CD4-positive, alpha-beta T cell (primary cell): ENCODE measurements around the gene PAPSS2. TPM values are rescaled to one million over a fixed set of nuclear protein-coding genes. Genes with fewer than 3 reads are reported as not detected.
A peak's percentile ranks its signal among the peaks of the same experiment; 100 is the strongest.
"Not testable (repeated sequence)": the region's sequence is repeated elsewhere in the genome, so short reads cannot be mapped to it uniquely, and the experiment has no call there.

Experiments used
- ATAC-seq: fragments of 200-7000 bp; cut with Tn5 transposase; one replicate; pipeline ENCODE4 v1.10.0; 2022; ENCODE audit warnings: mild to moderate bottlenecking; ENCODE audit not compliant: poor library complexity
- CTCF ChIA-PET: fragments of 350-600 bp; sonication (Branson Sonifier 250); formaldehyde crosslinking; loops from one replicate; lab custom pipeline; 2021; ENCODE audit warnings: antibody characterized with exemption, inconsistent platforms; lab: Charles Lee
- POLR2A ChIA-PET: fragments of 350-600 bp; sonication (Branson Sonifier 250); formaldehyde crosslinking; loops from one replicate; lab custom pipeline; 2021; ENCODE audit warnings: antibody characterized with exemption, inconsistent platforms; lab: Charles Lee
- DNase-seq, 14 experiments: peaks; one replicate each; pipeline ENCODE4 v3.0.0-alpha.2; 2013 to 2020; ENCODE audit warnings: mixed read lengths in 2 of 14
- H3K27ac ChIP-seq, 2 donors: one replicate each; pipeline versions ENCODE4 v1.5.1 to v1.7.0; 2013; ENCODE audit warnings: low read length in 2 of 2, low read depth in 1 of 2, mild to moderate bottlenecking in 1 of 2
- H3K27me3 ChIP-seq, 2 experiments: 1 replicate in 1 of 2; 2 replicates in 1 of 2; pipeline versions ENCODE4 v1.6.1 to v1.7.0; 2013; ENCODE audit warnings: low read length in 2 of 2, control low read depth in 1 of 2, mild to moderate bottlenecking in 1 of 2, moderate library complexity in 1 of 2; ENCODE audit not compliant: insufficient read depth in 2 of 2, control insufficient read depth in 1 of 2
- H3K36me3 ChIP-seq: one replicate; pipeline ENCODE4 v1.6.1; 2013; ENCODE audit warnings: low read length, control low read depth; ENCODE audit not compliant: insufficient read depth
- H3K4me1 ChIP-seq: one replicate; pipeline ENCODE4 v1.6.1; 2013; ENCODE audit warnings: low read length, control low read depth; ENCODE audit not compliant: insufficient read depth
- H3K4me3 ChIP-seq: one replicate; pipeline ENCODE4 v1.5.1; 2013; ENCODE audit warnings: mild to moderate bottlenecking, low read length, moderate library complexity
- H3K9me3 ChIP-seq, 2 experiments: 1 replicate in 1 of 2; 2 replicates in 1 of 2; pipeline versions ENCODE4 v1.6.1 to v1.7.0; 2013; ENCODE audit warnings: low read length in 2 of 2, mild to moderate bottlenecking in 2 of 2, control low read depth in 1 of 2, moderate library complexity in 1 of 2; ENCODE audit not compliant: control insufficient read depth in 1 of 2, insufficient read depth in 1 of 2
- H3K27ac Mint-ChIP-seq: one replicate; pipeline ENCODE4 v1.8.0; 2020; ENCODE audit warnings: mixed read lengths
- H3K27me3 Mint-ChIP-seq: one replicate; pipeline ENCODE4 v1.8.0; 2021; ENCODE audit warnings: mixed read lengths
- H3K36me3 Mint-ChIP-seq: one replicate; pipeline ENCODE4 v1.8.0; 2021; ENCODE audit warnings: low read depth, mixed read lengths
- H3K4me1 Mint-ChIP-seq: one replicate; pipeline ENCODE4 v1.8.0; 2021; ENCODE audit warnings: low read depth, mixed read lengths
- H3K4me3 Mint-ChIP-seq: one replicate; pipeline ENCODE4 v1.8.0; 2020; ENCODE audit warnings: mild to moderate bottlenecking, mixed read lengths
- H3K9me3 Mint-ChIP-seq: one replicate; pipeline ENCODE4 v1.8.0; 2020; ENCODE audit warnings: mixed read lengths
- CTCF ChIP-seq: fragments of 200-600 bp; IDR thresholded peaks from one replicate; pipeline ENCODE4 v1.8.0; 2022; ENCODE audit warnings: antibody characterized with exemption, mild to moderate bottlenecking
- intact Hi-C, 2 experiments: fragments of 100-400 bp; cut with DNase I in 1 of 2; cut with micrococcal nuclease in 1 of 2; formaldehyde crosslinking; loops; one replicate each; pipeline versions ENCODE4 v1.15.1 to v1.9.0; 2023 to 2025; cut with DNase I, micrococcal nuclease
- polyA plus RNA-seq, 2 donors: library from polyadenylated mRNA; unstranded; fragments of 120-200 nt; gene quantifications; one replicate each; pipeline ENCODE4 v1.2.1, GENCODE V29; 2013
- total RNA-seq, 174 experiments: library from RNA in 2 of 174; stranded (reverse) in 2 of 174; gene quantifications; one replicate each; pipeline ENCODE4 v1.2.3 and lab custom pipeline; 2021 to 2026

The PAPSS2 gene
- total RNA-seq (not detected), total RNA-seq (lab: John Stamatoyannopoulos, UW) (0 to 2.0 (median 0.14) reads per million in 172 experiments)
- 1.1 TPM for polyA plus RNA-seq (2013, experiment 1 of 2)
- 2.0 TPM for polyA plus RNA-seq (2013, experiment 2 of 2)

- no peaks in the 10 kb centered on the region for H3K9me3 ChIP-seq
- H3K4me1 Mint-ChIP-seq = peaks cover 6% of the 10 kb centered on the region
- ATAC-seq (no peak), DNase-seq (peak in 6 of 14 experiments; percentile 1 to 40 (median 8))
- TF ChIP-seq CTCF = no peak
- peaks cover 19 to 48% of the 10 kb centered on the region in 2 experiments for H3K27me3 ChIP-seq
- no peak within 1 kb of the TSS for H3K27ac Mint-ChIP-seq
- ChIA-PET CTCF (interaction anchor here (0.5 kb wide), 1 partner anchor 721 kb away, joined by 3 read pairs; no protein-coding TSS in a partner anchor), POLR2A (no interaction called here)
- H3K4me3 Mint-ChIP-seq = peak within 1 kb of the TSS; percentile 88
- peaks cover 61% of the 10 kb centered on the region for H3K27me3 Mint-ChIP-seq
- H3K36me3 Mint-ChIP-seq = no peaks in the 10 kb centered on the region
- intact Hi-C loops = loop anchor here in 1 of 2 experiments (5.0 kb wide), 1 partner anchor 112 kb away; no protein-coding TSS in a partner anchor
- peaks cover 12% of the 10 kb centered on the region for H3K4me1 ChIP-seq
- H3K9me3 Mint-ChIP-seq = no peaks in the 10 kb centered on the region
- H3K4me3 ChIP-seq = peak within 1 kb of the TSS; percentile 50
- no peak within 1 kb of the TSS for H3K27ac ChIP-seq
- no peaks in the 10 kb centered on the region for H3K36me3 ChIP-seq
These were observed at the start of gene PAPSS2 for GRCh38 chr10:87659571-87660483. Gene PAPSS2 (plus strand): TSS chr10:87659878. CDS start chr10:87659982, 104 bp downstream.

- H3K4me1 Mint-ChIP-seq, H3K9me3 ChIP-seq, POLR2A ChIA-PET, CTCF ChIA-PET, H3K27ac ChIP-seq, H3K36me3 Mint-ChIP-seq, H3K27me3 Mint-ChIP-seq, H3K4me3 Mint-ChIP-seq, H3K36me3 ChIP-seq, H3K9me3 Mint-ChIP-seq, intact Hi-C loops, H3K27ac Mint-ChIP-seq, DNase-seq, H3K27me3 ChIP-seq, H3K4me1 ChIP-seq, ATAC-seq, H3K4me3 ChIP-seq: not testable (repeated sequence)
These were observed 48.3 kb upstream of the PAPSS2 start for GRCh38 chr10:87611341-87611740.

- no peaks in the 10 kb centered on the region for H3K36me3 ChIP-seq
- Mint-ChIP-seq H3K27me3 (peaks cover 4% of the 10 kb centered on the region), H3K4me3 (no peak overlapping the region), H3K36me3 (no peaks in the 10 kb centered on the region), H3K4me1 (no peaks in the 10 kb centered on the region), H3K27ac (no peak overlapping the region), H3K9me3 (peaks cover 4% of the 10 kb centered on the region)
- ChIA-PET POLR2A (interaction anchor here (0.6 kb wide), 1 partner anchor 68 kb away, joined by 3 read pairs; no protein-coding TSS in a partner anchor), CTCF (no interaction called here)
- peaks cover 0 to 6% of the 10 kb centered on the region in 2 experiments for H3K9me3 ChIP-seq
- no peaks in the 10 kb centered on the region for H3K4me1 ChIP-seq
- H3K27me3 ChIP-seq = no peaks in the 10 kb centered on the region
- intact Hi-C loops = loop anchor here in 1 of 2 experiments (2.0 kb wide), 1 partner anchor 23 kb away; no protein-coding TSS in a partner anchor
- ATAC-seq = no peak
- no peak for DNase-seq
- no peak for TF ChIP-seq CTCF
- H3K27ac ChIP-seq = no peak overlapping the region
- H3K4me3 ChIP-seq = no peak overlapping the region
These were observed 47.6 kb upstream of the PAPSS2 start for GRCh38 chr10:87612115-87612514.
